ENCODE results near the gene NAGA.

Gene NAGA

DNA sequence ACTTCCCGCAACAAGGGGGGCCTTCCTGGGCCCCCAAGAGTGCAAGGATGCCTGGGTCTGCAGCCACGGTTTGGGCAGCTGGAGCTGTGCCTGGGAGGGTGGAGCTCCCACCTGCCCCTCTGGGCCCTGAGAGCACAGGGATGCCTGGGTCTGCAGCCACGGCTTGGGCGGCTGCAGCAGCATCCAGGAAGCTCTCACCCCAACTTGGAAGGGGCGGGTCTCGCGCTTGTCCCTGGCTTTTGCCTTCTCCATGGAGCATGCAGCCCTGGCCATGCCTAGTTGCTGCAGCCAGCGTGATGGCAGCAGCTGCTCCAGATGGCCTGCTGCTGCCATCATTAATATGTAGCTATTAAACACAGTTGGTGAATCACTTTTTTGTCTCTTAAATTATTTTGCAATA is 35.4 kb downstream of the NAGA start:
- no peak for DNase-seq

DNA sequence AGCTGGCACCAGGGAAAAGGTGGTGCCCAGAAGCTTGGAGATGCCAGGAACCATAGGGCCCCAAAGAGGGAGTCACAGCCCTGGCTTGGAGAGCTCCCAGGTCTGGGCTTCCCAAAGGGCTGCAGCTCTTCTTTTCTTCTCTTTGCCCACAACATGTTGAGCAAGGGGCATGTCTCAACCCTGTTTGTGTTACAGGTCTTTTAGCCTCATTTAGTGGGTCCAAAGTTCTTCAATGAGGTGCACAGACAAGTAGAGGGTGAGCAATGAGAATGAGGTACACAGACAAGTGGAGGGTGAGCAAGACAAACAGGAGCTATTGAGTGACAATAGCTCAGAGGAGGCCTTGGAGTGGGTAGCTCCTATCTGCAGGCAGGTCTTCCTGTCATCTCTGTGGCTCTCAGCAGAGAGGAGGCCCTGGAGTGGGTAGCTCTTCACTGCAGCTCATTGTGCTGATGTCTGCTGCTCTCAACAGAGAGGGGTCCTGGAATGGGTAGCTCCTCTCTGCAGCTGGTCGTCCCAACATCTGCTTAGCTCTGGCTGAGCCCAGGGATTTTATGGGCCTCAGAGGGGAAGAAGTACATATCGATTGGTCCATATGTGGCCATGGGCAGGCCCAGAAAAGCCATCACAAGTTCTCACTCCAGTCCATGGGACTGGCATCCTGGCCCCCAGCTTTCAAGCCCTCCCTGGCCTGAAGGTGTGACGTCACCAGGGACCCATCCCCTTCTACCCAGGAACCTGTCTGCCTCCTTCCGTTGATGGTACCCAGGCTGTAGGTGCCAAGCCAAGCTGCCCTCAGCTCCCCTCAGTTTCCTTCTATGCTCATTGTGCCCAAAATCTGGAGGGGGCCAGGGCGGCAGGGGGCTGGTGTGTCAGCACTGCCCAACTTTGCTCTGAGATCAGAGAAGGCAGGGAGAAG is 37.1 kb downstream of the NAGA start:
- DNase-seq, result no peak

DNA sequence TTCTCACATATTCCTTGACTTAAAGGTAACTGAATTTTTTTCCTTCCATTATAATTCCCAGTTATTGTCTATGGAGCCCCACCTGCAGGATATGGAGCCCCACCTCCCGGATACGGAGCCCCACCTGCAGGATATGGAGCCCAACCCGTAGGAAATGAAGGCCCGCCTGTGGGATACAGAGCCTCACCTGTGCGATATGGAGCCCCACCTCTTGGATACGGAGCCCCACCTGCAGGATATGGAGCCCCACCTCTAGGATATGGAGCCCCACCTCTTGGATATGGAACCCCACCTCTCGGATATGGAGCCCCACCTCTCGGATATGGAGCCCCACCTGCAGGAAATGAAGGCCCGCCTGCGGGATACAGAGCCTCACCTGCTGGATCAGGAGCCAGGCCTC is 43.9 kb downstream of the NAGA start:
- no peak for DNase-seq

DNA sequence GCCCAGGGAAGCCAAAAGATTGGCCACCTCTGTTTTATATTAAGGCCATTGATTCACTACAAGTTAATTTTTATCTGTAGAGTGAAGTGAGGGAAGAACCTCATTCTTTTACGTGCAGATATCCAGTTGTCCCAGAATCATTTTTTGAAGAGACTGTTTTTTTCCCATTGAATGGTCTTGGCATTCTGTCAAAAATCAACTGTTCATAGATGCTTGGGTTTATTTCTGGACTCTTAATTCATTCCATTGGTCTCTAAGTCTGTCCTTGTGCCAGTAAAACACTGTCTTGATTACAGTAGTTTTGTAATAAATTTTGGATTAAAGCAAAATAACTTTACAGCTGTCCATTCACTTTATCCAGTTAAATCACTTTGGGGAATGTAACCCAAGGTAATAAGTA is 45.2 kb downstream of the NAGA start:
- no peak for DNase-seq

DNA sequence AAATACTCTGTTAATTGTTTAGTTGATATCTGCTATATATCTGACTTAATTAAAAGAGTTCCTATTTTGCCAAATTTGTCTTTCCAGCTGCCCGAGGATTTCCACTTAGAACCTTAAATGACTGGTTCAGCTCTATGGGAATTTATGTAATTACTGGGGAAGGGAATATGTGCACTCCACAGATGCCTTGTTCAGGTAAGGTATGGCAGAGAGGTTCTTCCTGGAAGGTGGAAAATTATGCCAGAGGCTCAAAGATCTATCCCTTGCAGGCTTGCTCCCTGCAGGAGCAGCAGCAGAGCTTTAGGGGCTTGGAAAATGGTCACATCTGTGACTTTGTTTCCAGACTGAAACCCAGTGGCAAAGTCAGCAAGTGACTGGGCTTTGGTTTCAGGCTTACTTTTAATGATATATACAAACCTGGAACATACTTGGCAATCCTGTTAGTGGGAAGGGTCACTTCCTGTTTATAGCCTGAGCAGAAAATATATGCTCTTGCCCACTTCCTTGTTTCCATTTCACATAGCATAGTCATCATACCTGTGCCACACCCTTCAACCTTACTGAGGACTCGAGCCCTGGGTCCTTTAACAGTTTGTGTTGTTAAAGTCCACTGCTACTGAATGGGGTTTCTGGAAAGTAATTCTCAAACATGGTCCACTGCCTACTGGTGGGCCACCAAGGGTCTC is 48.3 kb downstream of the NAGA start:
- no peak for DNase-seq

DNA sequence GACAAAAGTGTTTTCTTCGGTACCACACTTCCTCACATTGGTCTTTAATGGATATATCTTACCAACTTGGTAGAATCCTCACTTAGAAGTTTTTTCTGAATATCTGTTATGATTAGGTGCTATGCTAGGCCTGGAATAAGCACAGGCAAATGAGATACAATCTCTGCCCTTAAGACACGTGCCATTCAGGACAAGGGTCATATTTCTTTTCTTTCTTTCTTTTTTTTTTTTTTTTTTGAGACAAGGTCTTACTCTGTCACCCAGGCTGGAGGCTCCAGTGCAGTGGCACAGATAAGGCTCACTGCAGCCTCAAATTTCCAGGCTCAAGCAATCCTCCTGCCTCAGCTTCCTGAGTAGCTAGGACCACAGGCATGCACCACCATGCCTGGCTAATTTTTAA is 49.0 kb downstream of the NAGA start:
- DNase-seq, result no peak

DNA sequence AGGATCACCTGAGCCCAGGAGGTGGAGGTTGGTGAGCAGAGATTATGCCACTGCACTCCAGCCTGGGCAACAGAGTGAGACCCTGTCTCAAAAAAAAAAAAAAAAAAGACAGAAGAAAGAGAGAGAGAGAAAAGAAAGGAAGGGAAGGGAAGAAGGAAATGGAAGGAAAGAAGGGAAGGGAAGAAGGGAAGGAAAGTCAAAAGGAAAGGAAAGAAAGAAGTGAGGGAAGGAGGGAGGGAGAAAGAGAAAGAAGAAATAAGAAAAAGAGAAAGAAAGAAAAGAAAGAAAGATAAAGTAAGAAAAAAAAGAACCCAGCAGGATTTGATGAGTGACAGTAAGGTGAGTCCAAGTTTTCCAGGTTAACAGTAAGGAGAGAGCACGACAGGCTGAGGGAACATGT is 52.4 kb downstream of the NAGA start:
- no peak for DNase-seq

DNA sequence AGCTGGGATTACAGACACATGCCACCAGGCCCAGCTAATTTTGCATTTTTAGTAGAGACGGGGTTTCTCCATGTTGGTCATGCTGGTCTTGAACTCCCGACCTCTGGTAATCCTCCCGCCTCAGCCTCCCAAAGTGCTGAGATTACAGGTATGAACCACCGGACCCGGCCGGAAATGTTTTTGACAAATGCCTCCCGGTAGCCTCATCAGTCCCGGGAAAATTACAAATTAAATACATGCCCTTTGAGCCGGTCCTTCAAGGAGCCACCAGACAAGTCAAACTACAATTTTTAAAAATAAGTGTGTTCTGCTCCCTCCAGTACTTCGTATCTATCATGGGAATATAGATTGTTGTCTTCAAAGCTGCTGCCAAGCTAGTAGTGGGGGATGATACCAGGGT is 54.5 kb downstream of the NAGA start:
- DNase-seq, result no peak

DNA sequence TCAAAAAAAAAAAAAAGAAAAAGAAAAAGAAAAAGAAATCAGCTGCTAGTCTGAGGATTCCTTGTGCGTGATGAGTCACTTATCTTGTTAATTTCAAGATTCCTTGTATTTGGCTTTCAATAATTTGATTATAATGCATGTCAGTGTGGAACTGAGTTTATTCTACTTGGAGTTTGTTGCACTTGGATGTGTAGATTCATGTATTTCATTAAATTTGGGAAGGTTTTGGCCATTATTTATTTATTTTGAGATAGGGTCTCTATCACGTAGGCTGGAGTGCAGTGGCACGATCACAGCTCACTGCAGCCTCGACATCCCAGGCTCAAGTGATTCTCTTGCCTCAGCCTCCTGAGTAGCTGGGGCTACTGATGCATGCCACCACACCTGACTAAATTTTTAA is 57.2 kb downstream of the NAGA start:
- DNase-seq, result no peak

DNA sequence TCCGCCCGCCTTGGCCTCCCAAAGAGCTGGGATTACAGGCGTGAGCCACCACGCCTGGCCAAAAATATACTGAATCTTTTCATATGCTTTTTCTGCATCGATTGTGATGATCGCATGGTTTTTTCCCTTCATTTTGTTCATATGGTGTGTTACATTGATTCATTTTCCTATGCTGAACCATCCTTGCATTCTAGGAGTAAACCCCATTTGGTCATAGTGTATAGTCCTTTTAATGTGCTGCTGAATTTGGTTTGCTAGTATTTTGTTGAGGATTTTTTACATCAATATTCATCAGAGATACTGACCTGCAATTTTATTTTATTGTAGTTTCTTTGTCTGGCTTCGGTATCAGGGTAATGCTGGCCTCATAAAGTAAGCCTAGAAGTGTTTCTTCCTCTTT is 59.8 kb downstream of the NAGA start:
- no peak for DNase-seq

Measured in retina (tissue), 1 donor.